Left lobe of liver (tissue), 2 donors: ENCODE measurements around the gene GRIK2. TPM values are rescaled to one million over a fixed set of nuclear protein-coding genes. Genes with fewer than 3 reads are reported as not detected.
"Not testable (repeated sequence)": the region's sequence is repeated elsewhere in the genome, so short reads cannot be mapped to it uniquely, and the experiment has no call there.

Source experiments
- ATAC-seq: fragments of 200-7000 bp; cut with Tn5 transposase; one replicate; pipeline ENCODE4 v1.9.1; 2020; ENCODE audit warnings: mild to moderate bottlenecking, moderate library complexity
- DNase-seq: peaks from one replicate; pipeline ENCODE4 v3.0.0-alpha.2; 2020; ENCODE audit warnings: low spot score
- total RNA-seq: library from RNA; stranded (reverse); gene quantifications from one replicate; pipeline ENCODE4 v1.2.1, GENCODE V29; 2021
- donor health status: DM: no; HTN: no; CAD: no; lungs with moderate emphysema.
- donor health status: DM: no; HTN: yes; CAD: no.

The GRIK2 gene
- total RNA-seq, 1 donor from 2014 or later: 0.10 TPM

DNA sequence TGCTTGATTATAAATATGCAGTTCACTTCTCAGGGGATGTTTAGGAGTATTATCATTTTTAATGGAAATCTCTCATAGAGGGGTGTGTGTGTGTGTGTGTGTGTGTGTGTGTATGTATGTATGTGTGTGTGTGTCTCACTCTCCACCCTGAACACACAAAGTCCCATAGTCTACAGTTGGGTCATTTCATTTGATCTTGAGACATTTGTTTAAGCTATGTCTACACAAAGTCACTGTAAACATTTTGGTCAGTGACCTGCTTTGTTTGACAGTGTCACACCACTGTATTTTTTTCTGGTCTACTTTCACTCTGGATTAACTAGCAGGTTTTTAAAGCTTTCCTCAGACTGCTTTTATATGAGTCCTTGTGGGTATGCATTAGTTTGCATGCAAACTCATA is 215.2 kb downstream of the GRIK2 start:
- no peak for DNase-seq
- no peak for ATAC-seq

- no peak for DNase-seq
- no peak for ATAC-seq
These were observed 220.0 kb downstream of the GRIK2 start for GRCh38 chr6:101613556-101613955.

- DNase-seq (no peak), ATAC-seq (no peak)
These were observed 221.3 kb downstream of the GRIK2 start for GRCh38 chr6:101614774-101615173.

DNA sequence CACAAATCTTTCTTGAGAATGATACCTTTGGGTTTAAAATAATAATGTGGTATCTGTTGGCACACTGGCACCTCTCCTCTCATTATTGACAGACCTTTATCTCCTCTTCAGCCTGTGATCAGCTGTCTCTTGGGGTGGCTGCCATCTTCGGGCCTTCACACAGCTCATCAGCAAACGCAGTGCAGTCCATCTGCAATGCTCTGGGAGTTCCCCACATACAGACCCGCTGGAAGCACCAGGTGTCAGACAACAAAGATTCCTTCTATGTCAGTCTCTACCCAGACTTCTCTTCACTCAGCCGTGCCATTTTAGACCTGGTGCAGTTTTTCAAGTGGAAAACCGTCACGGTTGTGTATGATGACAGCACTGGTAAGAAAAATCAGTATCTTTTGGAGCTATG is 232.8 kb downstream of the GRIK2 start:
- ATAC-seq (no peak), DNase-seq (no peak)

DNA sequence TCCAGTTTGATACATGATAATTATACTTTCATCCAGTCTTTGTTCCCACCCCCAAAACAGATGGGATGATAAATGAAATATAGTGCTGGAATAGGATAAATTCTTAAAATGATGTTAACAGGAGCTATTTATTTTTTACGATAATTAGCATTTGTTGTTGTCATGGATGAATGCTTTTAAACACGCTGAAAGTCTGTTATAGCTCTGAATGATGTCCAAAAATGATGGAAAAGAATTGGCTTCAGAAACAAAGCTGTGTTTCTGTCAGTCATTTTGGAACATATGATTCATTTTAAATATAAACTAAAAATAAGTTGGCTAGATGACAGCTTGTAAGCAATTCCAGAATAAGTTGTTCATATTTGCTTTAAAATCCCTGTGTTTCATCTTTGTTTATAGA is 237.4 kb downstream of the GRIK2 start:
- DNase-seq (no peak), ATAC-seq (no peak)

DNA sequence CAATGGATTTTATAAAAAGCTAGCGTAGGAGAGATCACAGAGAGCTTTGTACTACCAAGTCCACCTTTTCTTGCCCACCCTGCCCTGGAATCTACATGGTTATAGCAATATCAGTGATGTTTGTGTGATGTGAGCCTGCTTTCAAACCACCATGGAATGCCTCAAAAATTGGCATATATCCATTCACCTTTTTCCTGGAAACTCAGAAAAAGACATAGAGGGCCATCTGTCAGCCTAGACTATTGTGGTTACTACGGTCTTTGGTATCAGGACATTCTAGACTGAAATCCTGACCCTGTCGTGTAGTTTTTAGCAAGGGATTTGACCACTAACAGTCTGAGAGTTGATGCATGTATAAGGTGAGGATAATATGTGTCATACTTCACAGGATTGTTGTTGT is 239.6 kb downstream of the GRIK2 start:
- no peak for ATAC-seq
- no peak for DNase-seq

GRCh38 chr6:101638865-101639264 is 245.4 kb downstream of the GRIK2 start:
- not testable (repeated sequence) for ATAC-seq, DNase-seq

- DNase-seq (no peak), ATAC-seq (no peak)
These were observed 246.6 kb downstream of the GRIK2 start for GRCh38 chr6:101640131-101640530.

GRCh38 chr6:101645770-101646169 is 252.3 kb downstream of the GRIK2 start:
- DNase-seq (no peak), ATAC-seq (no peak)

GRCh38 chr6:101650402-101651100 is 257.0 kb downstream of the GRIK2 start:
- DNase-seq: no peak
- ATAC-seq: no peak

GRCh38 chr6:101652079-101652478 is 258.6 kb downstream of the GRIK2 start:
- DNase-seq (no peak), ATAC-seq (no peak)

GRCh38 chr6:101655109-101655508 is 261.6 kb downstream of the GRIK2 start:
- DNase-seq (no peak), ATAC-seq (no peak)

- no peak for ATAC-seq
- no peak for DNase-seq
These were observed 268.8 kb downstream of the GRIK2 start for GRCh38 chr6:101662111-101662897.

- DNase-seq (no peak), ATAC-seq (no peak)
These were observed 269.6 kb downstream of the GRIK2 start for GRCh38 chr6:101663100-101663499.

GRCh38 chr6:101666256-101666655 is 272.7 kb downstream of the GRIK2 start:
- no peak for ATAC-seq
- DNase-seq: no peak

- no peak for ATAC-seq
- DNase-seq: no peak
These were observed 275.1 kb downstream of the GRIK2 start for GRCh38 chr6:101668496-101669030.

- ATAC-seq: no peak
- DNase-seq: no peak
These were observed 282.7 kb downstream of the GRIK2 start for GRCh38 chr6:101676187-101676586.

DNA sequence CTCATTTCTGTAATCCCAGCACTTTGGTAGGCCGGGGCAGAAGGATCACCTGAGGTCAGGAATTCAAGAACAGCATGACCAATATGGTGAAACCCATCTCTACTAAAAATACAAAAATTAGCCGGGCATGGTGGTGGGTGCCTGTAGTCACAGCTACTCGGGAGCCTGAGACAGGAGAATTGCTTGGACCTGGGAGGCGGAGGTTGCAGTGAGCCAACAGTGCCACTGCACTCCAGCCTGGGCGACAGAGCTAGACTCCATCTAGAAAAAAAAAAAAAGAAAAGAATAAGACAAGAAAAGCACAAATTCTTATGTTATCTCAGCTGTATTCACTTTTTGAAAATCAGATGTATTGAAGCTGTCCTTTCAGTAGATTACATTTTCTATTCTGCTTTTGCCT is 289.4 kb downstream of the GRIK2 start:
- DNase-seq: no peak
- ATAC-seq: no peak

DNA sequence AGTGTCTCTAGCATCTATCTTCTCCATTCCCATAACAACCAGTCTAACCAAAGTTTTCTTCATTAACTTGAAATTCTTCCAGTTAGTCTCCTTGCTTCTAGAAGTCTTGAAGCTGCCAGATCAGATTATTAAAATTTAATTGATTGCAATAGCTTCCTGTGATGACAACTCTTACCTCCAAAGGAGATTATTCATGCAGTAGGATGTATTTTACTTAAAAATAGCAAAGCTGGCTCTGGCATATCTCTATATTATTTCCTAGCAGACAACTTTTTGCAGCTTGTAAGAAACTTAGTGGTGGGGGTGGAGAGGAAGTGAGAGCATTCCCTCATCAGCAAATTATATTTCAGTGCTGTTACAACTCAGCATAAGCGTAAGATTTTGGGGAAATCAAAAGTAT is 290.4 kb downstream of the GRIK2 start:
- DNase-seq (no peak), ATAC-seq (no peak)

- peak; percentile 56 for ATAC-seq
- no peak for DNase-seq
These were observed 293.1 kb downstream of the GRIK2 start for GRCh38 chr6:101686653-101687052.

GRCh38 chr6:101689156-101689555 is 295.6 kb downstream of the GRIK2 start:
- no peak for DNase-seq
- ATAC-seq: no peak

GRCh38 chr6:101689695-101690094 is 296.2 kb downstream of the GRIK2 start:
- no peak for DNase-seq
- ATAC-seq: no peak
